ENCODE measurements around the gene ENPP5. TPM values are rescaled to one million over a fixed set of nuclear protein-coding genes. Genes with fewer than 3 reads are reported as not detected.

The ENPP5 gene
- total RNA-seq (2014; rRNA removed; shearing (Covaris generic)): not detected in 2 replicates

GRCh38 chr6:46170357-46171289, at the start of gene ENPP5:
Gene ENPP5, minus strand, starts transcription at chr6:46170980. Its CDS starts 2,718 bp downstream, at chr6:46168262.
- DNase-seq (ENCODE audit: low spot score): no peak

GRCh38 chr6:46219661-46220060, 48.9 kb upstream of the ENPP5 start:
- DNase-seq (ENCODE audit: low spot score): no peak

- no peak for DNase-seq (ENCODE audit: low spot score)
These were observed 47.7 kb upstream of the ENPP5 start for GRCh38 chr6:46218457-46218856.

GRCh38 chr6:46217671-46218131, 46.9 kb upstream of the ENPP5 start:
- no peak for DNase-seq (ENCODE audit: low spot score)

- no peak for DNase-seq (ENCODE audit: low spot score)
These were observed 46.1 kb upstream of the ENPP5 start for GRCh38 chr6:46216879-46217278.

GRCh38 chr6:46215777-46216176, 45.0 kb upstream of the ENPP5 start:
- no peak for DNase-seq (ENCODE audit: low spot score)

GRCh38 chr6:46215213-46215612, 44.4 kb upstream of the ENPP5 start:
- DNase-seq (ENCODE audit: low spot score): no peak

GRCh38 chr6:46211917-46212316, 41.1 kb upstream of the ENPP5 start:
- no peak for DNase-seq (ENCODE audit: low spot score)

- DNase-seq (ENCODE audit: low spot score): no peak
These were observed 39.5 kb upstream of the ENPP5 start for GRCh38 chr6:46210294-46210693.

- no peak for DNase-seq (ENCODE audit: low spot score)
These were observed 37.5 kb upstream of the ENPP5 start for GRCh38 chr6:46208303-46208702.

- DNase-seq (ENCODE audit: low spot score): no peak
These were observed 36.4 kb upstream of the ENPP5 start for GRCh38 chr6:46207174-46207573.

- DNase-seq (ENCODE audit: low spot score): no peak
These were observed 34.3 kb upstream of the ENPP5 start for GRCh38 chr6:46204880-46205650.

- no peak for DNase-seq (ENCODE audit: low spot score)
These were observed 32.8 kb upstream of the ENPP5 start for GRCh38 chr6:46203391-46204177.

- DNase-seq (ENCODE audit: low spot score): no peak
These were observed 30.9 kb upstream of the ENPP5 start for GRCh38 chr6:46201702-46202101.

- no peak for DNase-seq (ENCODE audit: low spot score)
These were observed 28.6 kb upstream of the ENPP5 start for GRCh38 chr6:46199387-46199786.

- DNase-seq (ENCODE audit: low spot score): no peak
These were observed 21.2 kb upstream of the ENPP5 start for GRCh38 chr6:46191961-46192360.

- DNase-seq (ENCODE audit: low spot score): no peak
These were observed 20.1 kb upstream of the ENPP5 start for GRCh38 chr6:46190889-46191288.

GRCh38 chr6:46189726-46190125, 18.9 kb upstream of the ENPP5 start:
- no peak for DNase-seq (ENCODE audit: low spot score)

- DNase-seq (ENCODE audit: low spot score): no peak
These were observed 15.8 kb upstream of the ENPP5 start for GRCh38 chr6:46186583-46186982.

GRCh38 chr6:46184114-46184513, 13.3 kb upstream of the ENPP5 start:
- peak; percentile 26 for DNase-seq (ENCODE audit: low spot score)

- no peak for DNase-seq (ENCODE audit: low spot score)
These were observed 5.2 kb upstream of the ENPP5 start for GRCh38 chr6:46175976-46176375.

- no peak for DNase-seq (ENCODE audit: low spot score)
These were observed 4.7 kb upstream of the ENPP5 start for GRCh38 chr6:46175446-46175845.

Measured in A172 (cell line).